H1 (cell line): ENCODE measurements around the gene ZDHHC1. TPM values are rescaled to one million over a fixed set of nuclear protein-coding genes. Genes with fewer than 3 reads are reported as not detected.

Experiments
- CTCF ChIA-PET: fragments of 300-600 bp; sonication (Branson Sonifier 250); formaldehyde crosslinking; loops from one replicate; lab custom pipeline; 2021; ENCODE audit not compliant: partially characterized antibody; lab: Charles Lee
- POLR2A ChIA-PET: fragments of 300-600 bp; sonication (Branson Sonifier 250); formaldehyde crosslinking; loops from one replicate; lab custom pipeline; 2021; ENCODE audit warnings: inconsistent platforms; ENCODE audit not compliant: partially characterized antibody; lab: Charles Lee
- DNase-seq, 2 experiments: peaks; one replicate each; pipeline versions ENCODE4 v3.0.0 to v3.0.0-alpha.2; 2010 to 2022; ENCODE audit warnings: low spot score in 2 of 2, low read depth in 1 of 2, mixed read lengths in 1 of 2
- FAIRE-seq: peaks from 2 replicates; lab custom pipeline; 2011; peaks lifted over from hg19 to GRCh38; lab: Jason Lieb, UNC
- H2AFZ ChIP-seq: 2 replicates; pipeline ENCODE4 v1.8.1; 2012; ENCODE audit warnings: low read length, inconsistent platforms
- H2AK5ac ChIP-seq: 2 replicates; pipeline ENCODE4 v1.6.1; 2013; ENCODE audit warnings: low read depth, low read length
- H2BK120ac ChIP-seq: replicated peaks from 2 replicates; pipeline ENCODE3; 2013; ENCODE audit warnings: low read depth, low read length, inconsistent platforms
- H2BK12ac ChIP-seq: 2 replicates; pipeline ENCODE4 v1.6.1; 2013; ENCODE audit warnings: low read depth, low read length
- H2BK15ac ChIP-seq: 2 replicates; pipeline ENCODE4 v1.6.1; 2013; ENCODE audit warnings: low read length
- H2BK20ac ChIP-seq: 2 replicates; pipeline ENCODE4 v1.6.1; 2013; ENCODE audit warnings: low read length
- H2BK5ac ChIP-seq: 2 replicates; pipeline ENCODE4 v1.6.1; 2013; ENCODE audit warnings: low read depth, low read length
- H3K14ac ChIP-seq: 2 replicates; pipeline ENCODE4 v1.6.1; 2013; ENCODE audit warnings: inconsistent platforms; ENCODE audit not compliant: insufficient read length
- H3K18ac ChIP-seq: 2 replicates; pipeline ENCODE4 v1.6.1; 2013; ENCODE audit warnings: low read length; ENCODE audit errors: extremely low read depth
- H3K23ac ChIP-seq: 2 replicates; pipeline ENCODE4 v1.6.1; 2013; ENCODE audit warnings: inconsistent platforms; ENCODE audit not compliant: insufficient read length
- H3K23me2 ChIP-seq: 2 replicates; pipeline ENCODE4 v1.6.1; 2013; ENCODE audit warnings: low read depth, low read length
- H3K27ac ChIP-seq: 2 replicates; pipeline ENCODE4 v1.6.1; 2011; ENCODE audit warnings: low read depth, low read length, inconsistent platforms
- H3K27me3 ChIP-seq, 4 experiments: replicated peaks in 1 of 4; 1 replicate in 1 of 4; 2 replicates in 3 of 4; pipeline versions ENCODE4 v1.6.1 to v1.8.1; 2011 to 2013; ENCODE audit warnings: low read length in 3 of 4, mild to moderate bottlenecking in 3 of 4, inconsistent platforms in 2 of 4, mixed read lengths in 2 of 4, moderate library complexity in 1 of 4; ENCODE audit not compliant: control insufficient read depth in 3 of 4, insufficient read depth in 3 of 4; ENCODE audit errors: extremely low read depth in 1 of 4
- H3K36me3 ChIP-seq, 4 experiments: 2 replicates each; pipeline versions ENCODE4 v1.6.1 to v1.8.1; 2011 to 2013; ENCODE audit warnings: mild to moderate bottlenecking in 4 of 4, low read length in 3 of 4, moderate library complexity in 2 of 4, control low read depth in 1 of 4, inconsistent platforms in 1 of 4; ENCODE audit not compliant: insufficient read depth in 4 of 4, control insufficient read depth in 2 of 4
- H3K4ac ChIP-seq: replicated peaks from 2 replicates; pipeline ENCODE3; 2013; ENCODE audit warnings: low read length, low read depth, mixed read lengths, inconsistent platforms; ENCODE audit not compliant: insufficient read length
- H3K4me1 ChIP-seq, 4 experiments: replicated peaks in 1 of 4; 1 replicate in 1 of 4; 2 replicates in 3 of 4; pipeline versions ENCODE4 v1.6.1 to v1.8.1; 2011 to 2013; ENCODE audit warnings: low read length in 3 of 4, inconsistent platforms in 2 of 4, mixed read lengths in 1 of 4; ENCODE audit not compliant: insufficient read depth in 4 of 4, control insufficient read depth in 3 of 4
- H3K4me2 ChIP-seq, 2 experiments: 2 replicates each; pipeline versions ENCODE4 v1.6.1 to v1.8.1; 2011 to 2013; ENCODE audit warnings: low read depth in 2 of 2, low read length in 2 of 2, control low read depth in 1 of 2, inconsistent platforms in 1 of 2, mild to moderate bottlenecking in 1 of 2; ENCODE audit not compliant: insufficient read depth in 1 of 2
- H3K4me3 ChIP-seq, 4 experiments: fragments of 200-600, 300-600 bp in 1 of 4; sonication (generic), shearing (Covaris generic), sonication (Bioruptor Twin) in 1 of 4; 2 replicates each; pipeline versions ENCODE4 v1.5.1 to v1.8.1; 2011 to 2016; ENCODE audit warnings: low read length in 4 of 4, low read depth in 3 of 4, control low read depth in 2 of 4, inconsistent platforms in 2 of 4, mild to moderate bottlenecking in 2 of 4, mixed read lengths in 1 of 4, moderate library complexity in 1 of 4; ENCODE audit not compliant: insufficient read depth in 2 of 4; ENCODE audit errors: extremely low read depth in 1 of 4
- H3K56ac ChIP-seq: replicated peaks from 2 replicates; pipeline ENCODE3; 2013; ENCODE audit warnings: low read depth, mild to moderate bottlenecking, mixed read lengths, low read length, inconsistent platforms; ENCODE audit not compliant: insufficient read length
- H3K79me1 ChIP-seq: 2 replicates; pipeline ENCODE4 v1.6.1; 2013; ENCODE audit warnings: low read depth, low read length, control low read depth
- H3K79me2 ChIP-seq, 2 experiments: 2 replicates each; pipeline versions ENCODE4 v1.6.1 to v1.8.1; 2012 to 2013; ENCODE audit warnings: low read length in 2 of 2, mild to moderate bottlenecking in 2 of 2, inconsistent platforms in 1 of 2; ENCODE audit not compliant: insufficient read depth in 2 of 2, control insufficient read depth in 1 of 2
- H3K9ac ChIP-seq, 4 experiments: replicated peaks in 1 of 4; 1 replicate in 1 of 4; 2 replicates in 3 of 4; pipeline versions ENCODE4 v1.6.1 to v1.8.1; 2011 to 2013; ENCODE audit warnings: low read depth in 3 of 4, low read length in 3 of 4, control low read depth in 2 of 4, mild to moderate bottlenecking in 2 of 4, moderate library complexity in 2 of 4, inconsistent platforms in 1 of 4; ENCODE audit errors: extremely low read depth in 1 of 4
- H3K9me3 ChIP-seq, 2 experiments: 2 replicates each; pipeline versions ENCODE4 v1.6.1 to v1.8.1; 2012 to 2013; ENCODE audit warnings: mild to moderate bottlenecking in 2 of 2, moderate library complexity in 2 of 2, control low read depth in 1 of 2, inconsistent platforms in 1 of 2, low read depth in 1 of 2, low read length in 1 of 2, mixed read lengths in 1 of 2; ENCODE audit not compliant: insufficient read depth in 2 of 2
- H4K20me1 ChIP-seq, 2 experiments: replicated peaks in 1 of 2; 2 replicates each; pipeline versions ENCODE3 to v1.8.1; 2011 to 2013; ENCODE audit warnings: inconsistent platforms in 2 of 2, low read length in 2 of 2, mild to moderate bottlenecking in 1 of 2; ENCODE audit not compliant: insufficient read depth in 2 of 2, control insufficient read depth in 1 of 2
- H4K5ac ChIP-seq: 2 replicates; pipeline ENCODE4 v1.6.1; 2013; ENCODE audit warnings: low read length, low read depth, mixed read lengths, inconsistent platforms; ENCODE audit not compliant: insufficient read length
- H4K8ac ChIP-seq: 2 replicates; pipeline ENCODE4 v1.8.0; 2013; ENCODE audit warnings: mild to moderate bottlenecking, moderate library complexity, low read length, inconsistent platforms; ENCODE audit not compliant: insufficient read depth; ENCODE audit errors: extremely low read depth
- H4K91ac ChIP-seq: replicated peaks from 2 replicates; pipeline ENCODE3; 2013; ENCODE audit warnings: low read length, mixed read lengths, inconsistent platforms; ENCODE audit not compliant: insufficient read length
- BCL11A ChIP-seq, 2 experiments: IDR thresholded peaks; one replicate each; pipeline ENCODE4 v1.6.1; 2011; ENCODE audit warnings: low read depth in 2 of 2, low read length in 2 of 2, mild to moderate bottlenecking in 2 of 2
- CBX5 ChIP-seq: fragments of 300-800, 300-1000 bp; sonication (generic); IDR thresholded peaks from 2 replicates; pipeline ENCODE4 v1.7.1; 2016; ENCODE audit warnings: antibody characterized with exemption, low read length, low read depth
- CHD1 ChIP-seq: IDR thresholded peaks from 2 replicates; pipeline ENCODE4 v1.6.1; 2012; ENCODE audit warnings: low read depth, low read length, improper control_type of control experiment
- CHD2 ChIP-seq: IDR thresholded peaks from 2 replicates; pipeline ENCODE4 v1.6.1; 2012; ENCODE audit warnings: low read length, improper control_type of control experiment
- CREB1 ChIP-seq: IDR thresholded peaks from 2 replicates; pipeline ENCODE4 v1.6.1; 2012; ENCODE audit warnings: inconsistent platforms
- EZH2 ChIP-seq: fragments of 200-600 bp; sonication (generic); IDR thresholded peaks from 2 replicates; pipeline ENCODE4 v1.7.1; 2012; ENCODE audit warnings: low read depth, mild to moderate bottlenecking, moderate library complexity, low read length, inconsistent platforms; ENCODE audit not compliant: severe bottlenecking
- JUN ChIP-seq: IDR thresholded peaks from 2 replicates; pipeline ENCODE4 v1.6.1; 2011; ENCODE audit warnings: low read depth, mild to moderate bottlenecking, improper control_type of control experiment, low read length
- POLR2AphosphoS5 ChIP-seq: IDR thresholded peaks from 2 replicates; pipeline ENCODE4 v1.6.1; 2011; ENCODE audit warnings: low read depth, low read length
- RBBP5 ChIP-seq: IDR thresholded peaks from 2 replicates; pipeline ENCODE4 v1.7.1; 2012; ENCODE audit warnings: low read depth, mild to moderate bottlenecking, inconsistent platforms, low read length, moderate library complexity, borderline replicate concordance
- WGBS, 2 experiments: shearing (Covaris generic) in 1 of 2; methylation state at CpG; one replicate each; pipeline versions ENCODE4 v1.1.6 to v1.1.7; 2013 to 2015; ENCODE audit warnings: low lambda C conversion rate in 2 of 2, mixed read lengths in 2 of 2, inconsistent platforms in 1 of 2, low coverage in 1 of 2, missing lambda C conversion rate in 1 of 2; ENCODE audit not compliant: insufficient replicate concordance in 2 of 2, insufficient coverage in 1 of 2, insufficient read length in 1 of 2; ENCODE audit errors: extremely low coverage in 1 of 2, missing lambda C conversion rate in 1 of 2; 5-methylcytosine and 5-hydroxymethylcytosine counted together
- polyA plus RNA-seq, 7 experiments: library from polyadenylated mRNA; depleted of rRNA in 3 of 7; stranded (reverse) in 5 of 7; unstranded in 2 of 7; fragments of >200 nt in 5 of 7; fragments of 200-250 nt in 2 of 7; gene quantifications; 1 replicate in 5 of 7; 2 replicates in 1 of 7; 4 replicates in 1 of 7; pipeline versions ENCODE4 v1.2.1 to v1.2.3, GENCODE V29; 2011 to 2013; ENCODE audit warnings: missing spikeins in 2 of 7, mixed read lengths in 2 of 7
- total RNA-seq: library from RNA; stranded (reverse); fragmentation: NEBNext Ultra II Directional; extraction: Animal tissue kit (Norgen Biotek cat#: 25700); gene quantifications from 2 replicates; pipeline ENCODE4 v1.2.1, GENCODE V29; 2021
- TF ChIP-seq, protein P1 (sequence below): IDR thresholded peaks from 2 replicates; pipeline ENCODE4 v1.6.1; 2011; ENCODE audit warnings: low read depth, mild to moderate bottlenecking, low read length; ENCODE audit not compliant: insufficient read depth

The ZDHHC1 gene
- total and polyA plus RNA-seq, 2 of the 8 experiments (the other 6 are each of a cell fraction or from before 2014, with no cell fraction given) = 3.1 to 4.9 TPM

DNA sequence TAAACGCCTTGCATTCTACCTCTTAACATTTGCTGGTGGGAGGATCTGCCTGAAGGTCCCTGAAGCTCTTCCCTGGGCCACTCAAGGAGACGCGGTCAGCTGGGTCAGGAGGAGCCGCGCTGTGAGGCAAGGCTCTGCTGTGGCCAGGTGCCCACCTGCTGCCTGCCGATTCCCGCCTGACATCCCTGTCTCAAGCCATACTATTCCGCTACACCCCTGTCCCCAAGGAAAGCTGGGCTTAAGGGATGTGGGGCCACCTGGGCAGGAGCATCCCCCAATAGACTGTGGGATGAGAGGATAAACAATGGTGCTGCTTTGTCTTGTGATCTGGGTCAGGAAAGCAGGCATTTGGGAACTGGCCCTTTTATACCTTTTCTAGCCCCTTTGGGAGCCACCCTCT is 28.1 kb downstream of the ZDHHC1 start:
- Histone ChIP-seq H2AK5ac (no peak overlapping the region), H3K79me2 (no peaks in the 10 kb centered on the region), H3K23me2 (no peaks in the 10 kb centered on the region), H3K4me3 (no peak overlapping the region), H3K23ac (no peak overlapping the region), H4K5ac (no peak overlapping the region), H3K14ac (no peak overlapping the region), H3K4me1 (peaks cover 0 to 19% (median 7%) of the 10 kb centered on the region in 4 experiments; a peak in 6 of 7 replicates), H3K4ac (no peak overlapping the region), H4K91ac (no peak overlapping the region), H2BK15ac (no peak overlapping the region), H3K9me3 (no peaks in the 10 kb centered on the region), H2BK12ac (no peak overlapping the region), H3K56ac (no peak overlapping the region), H3K18ac (no peak overlapping the region), H2BK120ac (no peak overlapping the region), H3K27me3 (peaks cover 6 to 19% (median 14%) of the 10 kb centered on the region in 4 experiments), H2AFZ (no peak overlapping the region), H3K27ac (no peak overlapping the region), H2BK5ac (no peak overlapping the region), H3K9ac (no peak overlapping the region), H2BK20ac (no peak overlapping the region), H4K20me1 (peaks cover 3 to 5% of the 10 kb centered on the region in 2 experiments), H3K36me3 (no peaks in the 10 kb centered on the region), H3K79me1 (no peaks in the 10 kb centered on the region), H3K4me2 (no peak overlapping the region), H4K8ac (no peak overlapping the region)
- WGBS, 2 experiments = 88% methylated on average over 7 of the region's 8 CpGs; no CpG with 5 or more reads in 1 of the 2 experiments
- CTCF ChIA-PET = interaction anchor here (0.6 to 32.4 kb wide), 11 partner anchors 10 to 1349 kb away, joined by 3 to 476 read pairs (median 5); partner anchors contain the start of genes KCTD19, LRRC36 and ZDHHC1
- DNase-seq (no peak), FAIRE-seq (no peak)
- POLR2A ChIA-PET = interaction anchor here (1.3 to 1.8 kb wide), 2 partner anchors 8 to 14 kb away, joined by 4 to 5 read pairs; no protein-coding TSS in a partner anchor
- TF ChIP-seq CBX5 = no peak
- TF ChIP-seq CREB1 = no peak
- no peak for TF ChIP-seq POLR2AphosphoS5
- TF ChIP-seq BCL11A (IDR thresholded peaks at IDR 0.05; ENCODE audit: low read depth in 2 of 2, low read length in 2 of 2) = no peak
- no peak for TF ChIP-seq CHD1
- TF ChIP-seq, protein P1, sequence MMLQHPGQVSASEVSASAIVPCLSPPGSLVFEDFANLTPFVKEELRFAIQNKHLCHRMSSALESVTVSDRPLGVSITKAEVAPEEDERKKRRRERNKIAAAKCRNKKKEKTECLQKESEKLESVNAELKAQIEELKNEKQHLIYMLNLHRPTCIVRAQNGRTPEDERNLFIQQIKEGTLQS = no peak
- TF ChIP-seq EZH2 = no peak
- no peak for TF ChIP-seq RBBP5
- no peak for TF ChIP-seq JUN
- no peak for TF ChIP-seq CHD2
